NCI-H82 (cell line): ENCODE data around the gene QRICH1.

Experiments
- DNase-seq: peaks from one replicate; lab custom pipeline; 2025; lab: John Stamatoyannopoulos, UW

The QRICH1 gene

GRCh38 chr3:48997714-48998637, 95.9 kb downstream of the QRICH1 start:
- DNase-seq: peak; percentile 13

GRCh38 chr3:48997102-48997635, 96.7 kb downstream of the QRICH1 start:
- no peak for DNase-seq

- no peak for DNase-seq
Measured at GRCh38 chr3:48996640-48997039, 97.2 kb downstream of the QRICH1 start.

- no peak for DNase-seq
Measured at GRCh38 chr3:48993834-48994233, 100.0 kb downstream of the QRICH1 start.

GRCh38 chr3:48991851-48992545, 101.9 kb downstream of the QRICH1 start:
- no peak for DNase-seq

- peak; percentile 40 for DNase-seq
Measured at GRCh38 chr3:48990636-48991469, 103.0 kb downstream of the QRICH1 start.

GRCh38 chr3:48989796-48990635, 103.9 kb downstream of the QRICH1 start, which contains the start of gene P4HTM:
P4HTM (plus strand) TSS chr3:48990241; CDS start chr3:48990257, 16 bp downstream.
- DNase-seq: peak; percentile 71

GRCh38 chr3:48989126-48989795, 104.6 kb downstream of the QRICH1 start:
- DNase-seq: no peak

GRCh38 chr3:48985831-48986376, 108.0 kb downstream of the QRICH1 start:
- no peak for DNase-seq

GRCh38 chr3:48984663-48985062, 109.2 kb downstream of the QRICH1 start:
- no peak for DNase-seq

- no peak for DNase-seq
Measured at GRCh38 chr3:48983096-48983495, 110.8 kb downstream of the QRICH1 start.

- no peak for DNase-seq
Measured at GRCh38 chr3:48982686-48983085, 111.2 kb downstream of the QRICH1 start.

- DNase-seq: no peak
Measured at GRCh38 chr3:48982016-48982415, 111.9 kb downstream of the QRICH1 start.

GRCh38 chr3:48980295-48980694, 113.6 kb downstream of the QRICH1 start:
- DNase-seq: no peak
